Inferior parietal cortex (tissue), 1 donor: ENCODE results near the gene CDR2L.

Experiments
- DNase-seq: peaks from one replicate; pipeline ENCODE4 v3.0.0-alpha.2; 2016; ENCODE audit errors: extremely low spot score

Gene CDR2L

DNA sequence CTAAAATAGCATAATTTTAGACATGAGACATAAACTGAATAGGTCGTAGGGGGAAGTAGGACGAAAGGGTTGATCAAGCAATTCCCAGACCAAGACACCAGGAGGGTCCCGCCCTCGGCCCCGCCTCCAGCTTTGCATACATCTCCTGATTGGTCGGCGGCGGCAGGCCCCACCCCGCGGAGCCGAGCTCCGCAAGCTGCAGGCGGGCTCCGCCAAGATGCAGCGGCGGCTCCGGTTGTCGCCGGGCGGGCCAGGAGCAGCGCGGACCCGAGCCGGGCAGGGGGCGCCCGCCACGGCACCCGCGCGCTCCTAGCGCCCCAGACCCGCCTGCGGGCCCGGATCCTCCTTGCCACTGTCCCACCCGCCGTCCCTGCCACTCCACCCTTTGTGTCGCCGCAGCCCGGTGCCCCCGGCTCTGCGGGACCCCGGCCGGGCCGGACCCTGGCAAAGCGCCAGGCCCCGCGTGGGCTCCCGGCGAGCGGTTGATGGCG lies at the start of gene CDR2L:
Gene CDR2L, plus strand, starts transcription at position 215 of the 491 bp plus-strand sequence. CDS start 412 bp downstream, outside the sequence.
- peak; percentile 93 for DNase-seq

DNA sequence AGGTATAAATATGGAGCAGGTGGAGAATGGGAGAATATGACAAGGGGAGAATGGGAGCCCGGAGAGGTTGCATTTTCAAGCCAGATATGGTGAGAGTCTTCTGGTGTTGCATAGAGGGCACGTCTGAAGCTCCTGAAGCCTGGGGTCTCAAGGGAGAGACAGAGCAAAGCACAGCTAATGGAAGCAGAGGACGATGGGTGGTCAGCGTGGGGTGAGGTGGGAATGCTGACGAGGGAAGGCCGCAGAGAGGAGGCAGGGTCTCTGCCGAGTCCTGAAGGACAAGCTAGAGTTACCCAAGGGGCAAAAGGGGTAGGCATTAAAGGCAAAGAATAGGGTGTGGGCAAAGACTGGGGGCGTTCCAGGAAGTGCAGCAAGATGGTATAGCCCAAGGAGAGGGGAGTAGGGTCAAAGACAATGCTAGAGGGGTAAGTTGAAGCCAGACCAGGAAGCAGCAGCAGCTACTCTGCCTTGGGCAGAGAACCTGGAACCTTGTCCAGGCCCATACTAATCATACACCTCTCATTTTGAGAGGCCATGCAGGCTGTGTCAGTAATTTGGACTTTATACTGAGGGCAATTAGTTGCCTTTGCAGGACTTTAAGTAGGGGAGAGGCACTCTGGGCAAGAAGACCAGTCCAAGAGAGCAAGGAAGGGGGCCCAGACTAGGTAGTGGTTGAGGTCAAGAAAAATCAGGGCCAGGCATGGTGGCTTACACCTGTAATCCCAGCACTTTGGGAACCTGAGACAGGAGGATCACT lies 49.1 kb upstream of the CDR2L start:
- DNase-seq = no peak

DNA sequence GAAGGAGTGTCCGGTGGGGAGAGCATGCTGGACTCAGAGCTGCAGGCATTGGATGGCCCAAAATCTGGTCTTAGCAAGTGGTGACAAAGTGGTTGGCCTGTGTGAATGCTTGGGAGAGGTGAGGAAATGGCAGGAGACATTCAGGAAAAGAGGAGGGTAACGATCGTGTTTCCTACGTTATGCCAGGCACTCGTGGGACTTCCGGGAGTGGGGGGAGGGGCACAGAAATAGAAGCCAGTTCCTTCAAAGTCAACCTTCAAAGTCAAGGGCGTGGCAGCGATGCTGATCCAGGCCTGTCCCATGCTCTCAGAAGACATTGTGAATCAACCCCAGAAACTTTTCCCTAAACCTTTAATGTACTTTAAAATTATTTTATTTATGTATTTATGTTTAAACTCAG lies 47.9 kb upstream of the CDR2L start:
- no peak for DNase-seq

DNA sequence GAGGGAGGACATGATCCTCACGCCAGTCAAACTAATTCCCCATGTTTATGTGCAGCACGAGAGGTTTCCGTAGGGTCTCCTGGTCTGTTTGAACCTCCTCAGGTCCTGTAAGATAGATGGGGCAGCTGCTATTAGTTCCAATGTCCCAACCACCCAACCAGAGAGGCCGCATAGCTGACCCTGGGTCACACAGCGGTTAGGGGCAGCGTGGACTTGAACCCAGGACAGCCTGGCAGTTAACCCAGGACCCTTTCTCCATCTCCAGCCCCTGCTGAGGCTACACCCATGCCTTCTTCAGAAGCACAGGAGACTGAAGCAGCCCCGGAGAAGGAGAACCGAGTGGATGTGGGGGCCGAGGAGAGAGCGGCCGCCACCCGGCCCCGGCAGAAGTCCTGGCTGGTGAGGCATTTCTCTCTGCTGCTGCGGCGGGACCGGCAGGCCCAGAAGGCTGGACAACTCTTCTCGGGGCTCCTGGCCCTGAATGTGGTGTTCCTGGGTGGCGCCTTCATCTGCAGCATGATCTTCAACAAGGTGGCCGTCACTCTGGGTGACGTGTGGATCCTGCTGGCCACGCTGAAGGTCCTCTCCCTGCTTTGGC lies 46.2 kb upstream of the CDR2L start:
- no peak for DNase-seq

DNA sequence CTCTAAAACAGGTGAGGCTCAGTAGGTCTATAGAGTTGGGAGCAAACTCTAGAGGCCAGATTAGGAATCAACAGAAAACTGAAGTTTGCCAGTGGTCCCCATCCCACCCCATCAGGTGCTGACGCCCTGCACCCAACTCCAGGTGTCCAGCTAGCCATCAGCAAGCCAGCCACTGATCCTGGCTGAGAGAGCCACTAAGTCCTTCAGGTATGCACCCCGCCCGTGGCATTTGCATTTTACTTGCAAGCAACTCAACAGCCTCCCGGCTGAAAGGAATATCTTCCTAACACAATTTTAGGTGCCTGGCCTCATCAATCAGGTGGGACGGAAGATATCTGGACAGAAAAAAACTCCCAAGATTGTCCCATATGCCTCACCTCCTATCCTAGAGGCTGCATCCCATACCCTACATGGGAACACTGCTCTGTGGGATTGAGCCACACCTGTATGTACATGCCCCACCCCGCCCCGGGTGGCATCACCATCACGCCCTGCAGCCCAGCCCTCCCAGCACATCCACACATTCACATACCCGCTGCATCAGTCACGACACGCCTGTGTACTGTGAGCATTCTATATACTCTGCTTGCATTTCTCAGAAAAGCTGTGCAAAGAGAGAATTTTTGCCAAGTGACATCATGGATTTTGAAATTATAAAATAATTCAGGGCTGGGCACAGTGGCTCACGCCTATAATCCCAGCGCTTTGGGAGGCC lies 43.5 kb upstream of the CDR2L start:
- no peak for DNase-seq

DNA sequence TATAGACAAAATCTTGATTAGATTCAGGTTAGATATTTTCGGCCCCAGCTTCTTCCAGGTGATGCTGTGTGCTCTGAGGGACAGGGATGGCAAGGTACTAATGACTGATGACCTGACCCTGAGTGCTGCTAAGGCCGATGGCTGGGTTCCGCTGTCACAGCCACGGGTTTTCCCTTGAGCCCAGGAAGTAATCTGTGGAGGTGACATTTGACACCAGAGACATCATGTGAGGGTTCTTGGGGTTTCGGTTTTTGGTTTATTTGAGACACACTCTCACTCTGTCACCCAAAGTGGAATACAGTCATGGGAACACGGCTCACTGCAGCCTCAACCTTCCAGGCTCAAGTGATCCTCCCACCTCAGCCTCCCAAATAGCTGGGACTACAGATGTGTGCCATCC lies 41.9 kb upstream of the CDR2L start:
- no peak for DNase-seq

DNA sequence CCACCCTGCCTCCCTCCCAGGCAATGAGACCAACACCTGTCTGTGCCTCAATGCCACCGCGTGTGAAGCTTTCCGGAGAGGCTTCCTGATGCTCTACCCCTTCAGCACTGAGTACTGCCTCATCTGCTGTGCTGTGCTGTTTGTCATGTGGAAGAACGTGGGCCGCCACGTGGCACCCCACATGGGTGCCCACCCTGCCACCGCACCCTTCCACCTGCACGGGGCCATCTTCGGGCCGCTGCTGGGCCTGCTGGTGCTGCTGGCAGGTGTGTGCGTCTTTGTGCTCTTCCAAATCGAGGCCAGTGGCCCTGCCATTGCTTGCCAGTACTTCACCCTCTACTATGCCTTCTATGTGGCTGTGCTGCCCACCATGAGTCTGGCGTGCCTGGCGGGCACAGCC lies 40.8 kb upstream of the CDR2L start:
- no peak for DNase-seq

DNA sequence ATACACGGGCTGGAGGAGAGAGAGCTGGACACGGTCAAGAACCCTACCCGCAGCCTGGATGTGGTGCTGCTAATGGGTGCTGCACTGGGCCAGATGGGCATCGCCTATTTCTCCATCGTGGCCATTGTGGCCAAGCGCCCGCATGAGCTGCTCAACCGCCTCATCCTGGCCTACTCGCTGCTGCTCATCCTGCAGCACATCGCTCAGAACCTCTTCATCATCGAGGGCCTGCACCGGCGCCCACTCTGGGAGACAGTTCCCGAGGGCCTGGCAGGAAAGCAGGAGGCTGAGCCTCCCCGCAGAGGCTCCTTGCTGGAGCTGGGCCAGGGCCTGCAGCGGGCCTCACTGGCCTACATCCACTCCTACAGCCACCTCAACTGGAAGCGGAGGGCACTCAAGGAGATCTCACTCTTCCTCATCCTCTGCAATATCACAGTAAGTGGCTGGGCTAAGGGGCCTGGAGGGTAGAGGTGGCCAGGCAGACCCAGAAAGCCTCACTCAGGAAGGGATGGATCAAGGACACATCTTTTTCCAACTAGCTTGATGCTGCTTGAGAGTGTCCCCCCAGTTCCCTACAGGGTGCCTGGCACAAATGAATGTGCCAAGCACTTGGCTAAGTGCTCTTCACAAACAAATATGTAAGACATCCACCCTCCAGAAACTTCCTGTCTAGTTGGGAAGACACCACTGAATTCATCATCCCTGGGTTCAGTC lies 40.2 kb upstream of the CDR2L start:
- no peak for DNase-seq

DNA sequence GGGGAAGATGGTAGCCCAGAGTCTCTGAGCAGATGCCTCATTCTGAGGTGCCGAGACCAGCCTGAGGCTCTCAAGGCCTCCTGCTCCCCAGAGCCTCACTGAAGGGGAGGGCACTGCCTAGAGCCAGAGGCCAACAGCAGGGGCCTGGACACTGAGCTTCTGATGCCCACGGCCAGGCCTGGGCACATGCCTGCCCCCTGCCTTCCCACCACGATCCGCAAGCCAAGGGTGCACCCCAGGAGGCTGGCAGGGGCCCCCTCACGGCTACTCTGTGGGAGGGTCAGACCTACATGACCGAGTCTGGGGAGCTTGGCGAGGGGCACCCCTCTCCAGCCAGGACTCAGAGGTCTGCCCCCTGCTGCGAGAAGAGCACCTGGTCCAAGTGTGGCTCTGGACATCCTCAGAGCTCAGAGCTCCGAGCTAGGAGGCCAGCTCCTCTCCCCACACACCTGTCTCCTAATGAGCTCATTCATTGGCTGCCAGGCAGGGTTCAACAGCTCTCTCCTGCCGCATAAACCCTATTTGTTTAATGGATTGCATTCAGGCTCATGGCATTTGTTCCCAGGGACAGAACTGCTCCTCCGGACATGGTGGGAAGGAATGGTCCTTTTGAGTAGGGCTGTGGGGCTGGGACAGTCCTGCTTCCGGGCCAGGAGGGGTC lies 37.8 kb upstream of the CDR2L start:
- no peak for DNase-seq

DNA sequence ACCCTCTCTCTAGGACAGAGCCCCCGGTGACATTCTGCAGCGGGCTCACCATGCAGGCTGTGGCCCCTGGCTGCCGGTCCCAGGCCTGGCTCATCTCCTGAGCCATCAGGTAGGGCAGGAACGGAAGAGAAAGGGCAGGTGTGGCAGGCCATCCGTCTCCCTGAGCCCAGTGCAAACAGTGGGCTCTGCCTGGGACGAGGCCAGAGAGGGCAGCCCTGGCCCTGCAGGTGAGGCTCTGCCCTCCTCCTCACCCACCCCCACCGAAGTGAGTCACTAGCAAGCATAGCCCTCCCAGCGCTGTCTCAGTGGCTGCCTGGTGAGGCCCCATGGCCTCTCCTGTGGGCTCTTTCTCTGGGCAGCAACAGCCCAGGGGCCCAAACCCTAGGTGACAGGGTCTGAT lies 37.2 kb upstream of the CDR2L start:
- DNase-seq = no peak

DNA sequence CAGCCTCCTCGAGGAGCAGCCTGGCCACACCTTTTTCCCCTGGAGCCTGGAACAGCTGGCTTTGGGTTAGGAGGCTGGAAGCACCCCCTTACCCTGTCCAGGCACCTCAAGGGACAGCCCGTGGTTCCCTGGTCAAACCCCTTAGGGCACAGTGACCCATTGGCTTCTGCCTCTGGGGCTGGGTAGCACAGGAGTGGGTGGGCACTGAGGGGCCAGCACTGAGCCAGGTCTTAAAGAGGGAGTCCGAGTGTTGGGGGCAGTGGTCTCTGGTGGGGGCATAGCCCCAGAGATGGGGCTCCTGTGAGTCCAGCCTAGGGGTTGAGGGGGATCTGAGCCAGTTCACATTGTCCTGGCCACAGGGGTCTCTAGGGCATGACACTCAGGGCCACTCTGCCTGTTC lies 36.4 kb upstream of the CDR2L start:
- DNase-seq = no peak

DNA sequence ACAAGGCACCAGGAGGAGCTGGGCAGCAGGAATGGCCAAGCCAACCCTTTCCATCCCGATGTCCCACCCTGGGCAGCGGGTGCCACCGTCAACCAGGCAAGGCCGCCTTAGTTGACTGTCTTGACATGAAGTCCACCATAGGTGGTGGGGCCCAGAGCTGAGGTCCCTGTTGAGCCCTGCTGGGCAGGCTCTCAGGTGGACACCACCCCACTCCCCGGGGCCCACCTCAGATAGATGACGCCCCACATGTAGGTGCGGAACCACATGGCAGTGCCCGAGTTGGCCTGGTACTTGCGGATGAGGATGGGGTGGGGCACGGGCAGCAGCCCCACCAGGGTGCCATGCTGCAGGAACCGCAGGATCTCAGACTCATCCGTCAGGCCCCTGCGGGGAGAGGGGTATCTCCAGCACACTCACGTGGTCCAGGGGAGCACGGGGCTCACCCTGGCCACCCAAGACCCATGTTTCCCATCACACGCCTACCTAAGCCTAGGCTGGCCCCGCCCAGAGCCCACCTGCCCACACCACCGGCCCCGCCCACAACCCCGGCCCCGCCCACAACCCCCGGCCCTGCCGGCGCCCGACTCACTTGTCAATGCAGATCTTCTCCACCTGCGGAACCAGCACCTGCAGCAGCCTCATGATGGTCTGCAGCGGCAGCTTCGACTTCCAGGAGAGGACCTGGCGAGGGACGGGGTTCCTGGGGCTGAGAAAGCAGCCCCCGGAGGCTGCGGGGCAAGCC lies 35.6 kb upstream of the CDR2L start:
- no peak for DNase-seq

DNA sequence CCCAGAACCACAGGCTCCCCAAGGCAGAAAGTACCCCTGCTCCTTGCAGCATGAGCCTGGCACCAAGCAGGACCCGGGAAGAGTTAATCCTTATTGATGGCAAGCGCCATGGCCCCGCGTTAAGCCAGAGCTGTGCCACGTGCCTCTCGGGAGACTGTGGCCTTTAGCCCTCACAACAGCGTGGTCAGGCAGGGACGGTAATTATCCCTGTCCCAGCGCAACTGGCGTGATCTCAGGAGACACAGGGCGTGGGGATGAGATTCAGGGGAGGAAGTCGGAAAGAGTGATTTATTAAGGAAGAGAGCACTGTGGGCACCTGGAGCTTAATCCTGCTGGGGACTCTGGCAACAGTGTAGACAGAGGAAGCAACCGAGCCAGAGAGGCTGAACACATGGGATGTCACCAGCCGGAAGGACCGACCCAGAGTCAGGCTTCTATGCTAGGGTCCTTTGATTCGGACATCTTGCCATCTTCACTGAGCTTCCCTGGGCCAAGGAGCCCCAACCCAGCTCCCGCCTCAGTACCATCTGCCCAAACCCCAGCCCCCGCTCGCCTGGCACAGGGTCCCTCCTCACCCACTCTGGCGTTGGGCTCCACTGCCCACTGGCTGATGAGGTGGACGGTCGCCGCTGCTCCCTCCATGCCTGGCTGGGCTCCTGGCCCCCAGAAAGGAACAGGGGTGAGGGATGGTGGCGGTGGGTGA lies 34.9 kb upstream of the CDR2L start:
- DNase-seq = no peak

DNA sequence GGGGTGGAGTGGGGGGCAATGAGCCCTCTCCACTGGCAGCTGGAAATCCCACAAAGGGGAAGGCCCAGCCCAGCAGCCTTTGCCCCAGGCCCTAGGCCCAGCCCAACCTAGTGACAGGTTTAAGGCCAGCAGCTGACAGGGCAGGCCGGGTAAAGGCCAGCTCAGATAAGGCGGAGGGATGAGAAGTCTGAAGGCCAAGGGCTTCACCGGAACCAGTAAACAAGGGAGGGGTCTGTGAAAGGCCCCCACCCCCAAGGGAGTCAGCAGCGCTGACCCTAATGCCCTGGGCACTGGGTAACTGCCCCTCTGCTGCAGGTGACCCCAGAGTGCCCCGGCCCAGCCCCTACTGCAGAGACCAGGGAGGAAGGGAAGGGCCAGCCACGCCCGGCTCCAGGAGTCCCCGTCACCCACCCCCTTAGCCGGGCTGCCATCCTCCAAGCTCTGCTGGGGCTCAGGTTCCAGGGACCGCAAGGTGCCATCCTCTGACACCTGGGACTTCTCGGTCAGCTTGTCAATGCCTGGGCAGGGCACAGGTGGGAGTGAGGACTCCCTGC lies 34.2 kb upstream of the CDR2L start:
- DNase-seq = no peak

DNA sequence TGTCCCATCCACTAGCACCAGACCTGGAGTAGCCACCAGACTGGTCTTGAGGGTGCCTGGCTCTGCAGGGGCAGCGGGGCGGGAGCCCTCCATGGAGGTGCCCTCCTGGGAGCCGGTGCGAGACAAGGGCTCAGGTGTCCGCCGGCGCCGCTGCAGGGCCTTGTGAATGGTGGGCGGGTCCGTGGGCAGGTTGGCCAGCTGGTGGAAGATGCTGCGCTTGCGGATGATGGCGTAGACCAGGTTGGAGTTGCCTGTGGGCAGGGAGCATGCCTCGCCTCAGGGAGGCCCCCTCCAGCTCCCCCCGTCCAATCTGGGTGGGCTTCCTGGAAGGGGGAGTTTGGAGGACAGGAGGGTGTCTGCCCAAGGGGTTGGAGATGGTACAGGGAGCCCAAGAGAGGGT lies 33.3 kb upstream of the CDR2L start:
- DNase-seq = no peak

DNA sequence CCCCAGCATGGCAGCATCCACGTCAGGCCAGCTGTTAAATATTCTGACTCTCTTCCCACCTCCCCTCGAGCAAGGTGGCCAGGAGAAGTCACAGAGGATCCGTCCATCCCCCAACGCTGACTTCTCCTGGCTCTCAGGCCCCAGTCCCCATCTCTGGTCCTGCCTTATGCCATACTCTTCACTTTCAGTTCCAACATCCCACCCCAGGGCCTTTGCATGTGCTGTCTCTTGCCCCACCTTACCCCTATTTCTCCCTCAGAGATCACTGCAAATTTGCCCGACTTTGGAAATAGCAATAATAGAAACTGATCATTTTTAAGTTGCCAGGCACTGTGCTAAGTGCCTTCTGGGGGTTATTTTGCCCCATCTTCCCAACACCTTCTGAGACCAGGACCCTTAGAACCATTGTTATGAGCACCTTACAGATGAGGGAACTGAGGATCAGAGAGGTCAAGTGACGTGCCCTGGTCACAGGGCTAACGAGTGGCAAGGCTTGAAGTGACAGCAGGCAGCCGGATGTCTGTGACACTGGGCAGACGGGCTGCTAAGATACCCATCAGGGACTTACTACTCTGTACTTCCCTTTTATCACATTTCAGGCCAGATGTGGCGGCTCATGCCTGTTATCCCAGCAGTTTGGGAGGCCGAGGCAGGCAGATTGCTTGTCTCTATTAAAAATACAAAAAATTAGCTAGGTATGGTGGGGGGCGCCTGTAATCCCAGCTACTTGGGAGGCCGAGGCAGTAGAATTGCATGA lies 32.6 kb upstream of the CDR2L start:
- DNase-seq = no peak

DNA sequence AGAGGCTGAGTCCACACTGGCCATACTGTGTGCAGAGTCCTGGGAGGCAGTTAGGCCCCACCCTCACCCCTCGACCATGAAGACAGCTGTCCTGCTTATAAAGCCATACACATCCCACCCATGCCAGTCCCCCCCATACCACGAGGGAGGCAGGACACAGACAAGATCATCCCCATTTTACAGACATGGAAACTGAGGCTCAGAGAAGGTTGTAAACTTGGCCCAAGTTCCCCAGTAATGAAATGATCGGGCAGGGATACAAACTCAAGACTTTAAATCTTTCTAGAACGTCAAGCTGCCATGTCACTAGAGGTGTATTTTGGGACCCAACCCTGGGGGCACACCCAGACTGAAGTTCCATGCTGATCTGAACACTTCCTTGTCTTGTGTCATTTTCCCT lies 31.3 kb upstream of the CDR2L start:
- no peak for DNase-seq

DNA sequence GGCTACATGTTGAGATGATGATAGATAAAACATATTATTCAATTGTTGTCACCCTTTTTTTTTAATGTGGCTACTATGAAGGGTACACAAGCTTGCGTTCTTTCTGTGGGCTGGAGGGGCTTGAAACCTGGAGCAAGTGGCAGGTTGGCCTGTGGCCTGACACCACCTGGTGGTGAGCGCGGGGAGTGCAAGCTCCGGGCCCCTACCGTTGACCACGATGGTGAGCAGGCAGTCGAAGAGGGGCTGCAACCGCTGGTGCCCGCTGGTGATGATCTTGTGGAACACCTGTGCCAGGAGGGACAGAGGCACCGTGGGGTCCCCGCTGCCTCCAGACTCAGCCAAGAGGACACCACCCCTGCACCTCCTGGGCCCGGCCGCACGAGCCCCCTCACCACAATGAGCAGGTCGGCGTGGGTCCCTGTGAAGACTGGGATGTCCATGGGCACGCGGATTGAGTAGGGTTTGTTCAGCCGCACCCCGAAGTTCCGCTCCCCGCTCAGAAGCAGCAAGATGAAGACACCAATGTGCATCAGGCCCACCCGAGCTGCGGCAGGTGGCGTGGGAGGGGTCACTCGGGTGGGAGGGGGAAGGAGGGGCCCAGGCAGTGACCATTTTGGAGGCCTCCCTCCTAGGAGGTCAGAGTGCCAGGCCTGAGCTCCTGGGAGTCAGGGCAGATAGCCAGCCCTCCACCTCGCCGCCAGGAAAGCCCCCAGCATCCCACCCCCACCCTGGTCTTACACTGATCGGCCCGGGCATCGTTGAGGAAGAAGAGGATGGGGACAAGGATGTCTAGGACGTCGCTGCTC lies 29.3 kb upstream of the CDR2L start:
- DNase-seq = peak; percentile 51
